HepG2 (cell line): Measurements from ENCODE around the gene SLIT3. TPM values are rescaled to one million over a fixed set of nuclear protein-coding genes. Genes with fewer than 3 reads are reported as not detected.

Experiments used
- ATAC-seq: fragments of 200-7000 bp; cut with Tn5 transposase; 3 replicates; pipeline ENCODE4 v1.9.1; 2020; ENCODE audit warnings: mild to moderate bottlenecking, moderate library complexity
- BruUV-seq: library from RNA; stranded (reverse); fragments of 400-500 nt; replicated peaks from 2 replicates; lab custom pipeline; 2021; lab: Mats Ljungman, UMichigan
- CTCF ChIA-PET: fragments of 300-600 bp; formaldehyde crosslinking; extraction: SDS; loops from one replicate; lab custom pipeline; 2021; ENCODE audit warnings: low total read pairs, inconsistent platforms, low intra/inter-chr PET ratio; lab: Yijun Ruan, JAX
- POLR2A ChIA-PET: fragments of 350-600 bp; sonication (Branson Sonifier 250); formaldehyde crosslinking; loops from one replicate; lab custom pipeline; 2020; ENCODE audit warnings: antibody characterized with exemption, inconsistent platforms; lab: Yijun Ruan, JAX
- DNase-seq: peaks from one replicate; pipeline ENCODE4 v3.0.0-alpha.2; 2015; ENCODE audit warnings: low spot score
- FAIRE-seq: peaks from 3 replicates; lab custom pipeline; 2011; peaks lifted over from hg19 to GRCh38; lab: Jason Lieb, UNC
- H2AFZ ChIP-seq: one replicate; pipeline ENCODE4 v1.6.1; 2011; ENCODE audit warnings: low read length, inconsistent platforms
- H3K27ac ChIP-seq: fragments of 300-600 bp; 3 replicates; pipeline ENCODE4 v1.8.0; 2011; ENCODE audit warnings: mixed run types, mild to moderate bottlenecking, mixed read lengths, low read length, inconsistent platforms; ENCODE audit not compliant: insufficient read depth; ENCODE audit errors: extremely low read length
- H3K27me3 ChIP-seq, 2 experiments: fragments of 200-600 bp in 1 of 2; 2 replicates in 1 of 2; 3 replicates in 1 of 2; pipeline versions ENCODE4 v1.6.0 to v1.8.0; 2011; ENCODE audit warnings: low read length in 2 of 2, mild to moderate bottlenecking in 2 of 2, moderate library complexity in 2 of 2, inconsistent platforms in 1 of 2; ENCODE audit not compliant: insufficient read depth in 2 of 2, control insufficient read depth in 1 of 2
- H3K36me3 ChIP-seq, 2 experiments: fragments of 200-600 bp in 1 of 2; replicated peaks in 1 of 2; 2 replicates in 1 of 2; 3 replicates in 1 of 2; pipeline versions ENCODE4 v1.5.1 to v1.8.0; 2011; ENCODE audit warnings: low read length in 2 of 2, inconsistent platforms in 1 of 2; ENCODE audit not compliant: insufficient read depth in 2 of 2, control insufficient read depth in 1 of 2
- H3K4me1 ChIP-seq: 2 replicates; pipeline ENCODE4 v1.5.1; 2012; ENCODE audit warnings: low read length, inconsistent platforms; ENCODE audit not compliant: insufficient read depth
- H3K4me2 ChIP-seq: 2 replicates; pipeline ENCODE4 v1.6.0; 2011; ENCODE audit warnings: low read depth, low read length, inconsistent platforms
- H3K4me3 ChIP-seq, 3 experiments: fragments of 200-600 bp in 1 of 3; sonication (generic), shearing (Covaris generic) in 1 of 3; replicated peaks in 1 of 3; 2 replicates each; pipeline ENCODE4 v1.5.1; 2011 to 2016; ENCODE audit warnings: low read length in 3 of 3, inconsistent platforms in 2 of 3, low read depth in 2 of 3, mild to moderate bottlenecking in 2 of 3, control low read depth in 1 of 3, mixed read lengths in 1 of 3; ENCODE audit not compliant: insufficient read depth in 1 of 3
- H3K79me2 ChIP-seq: one replicate; pipeline ENCODE4 v1.6.1; 2011; ENCODE audit warnings: low read length, inconsistent platforms; ENCODE audit not compliant: insufficient read depth
- H3K9ac ChIP-seq: 2 replicates; pipeline ENCODE4 v1.6.0; 2011; ENCODE audit warnings: mild to moderate bottlenecking, low read depth, low read length, inconsistent platforms; ENCODE audit not compliant: insufficient read depth
- H3K9me3 ChIP-seq: 2 replicates; pipeline ENCODE4 v1.5.1; 2012; ENCODE audit warnings: mild to moderate bottlenecking, low read length
- H4K20me1 ChIP-seq: 2 replicates; pipeline ENCODE4 v1.6.0; 2011; ENCODE audit warnings: inconsistent platforms, mild to moderate bottlenecking, low read length, moderate library complexity; ENCODE audit not compliant: insufficient read depth
- ATF7-NPFF ChIP-seq: sonication (generic); formaldehyde crosslinking; IDR thresholded peaks from 2 replicates; pipeline ENCODE4 v1.8.1; 2023; ENCODE audit warnings: mild to moderate bottlenecking, low read depth, missing genetic modification reagents, moderate library complexity
- FOXK1 ChIP-seq: sonication (generic); formaldehyde crosslinking; IDR thresholded peaks from 2 replicates; pipeline ENCODE4 v1.4.0; 2020; ENCODE audit warnings: low read depth, missing genetic modification reagents, borderline replicate concordance
- MLLT10 ChIP-seq: sonication (generic); formaldehyde crosslinking; IDR thresholded peaks from 2 replicates; pipeline ENCODE4 v1.4.0; 2020; ENCODE audit warnings: missing genetic modification reagents
- ZC3H13 ChIP-seq: sonication (generic); formaldehyde crosslinking; IDR thresholded peaks from 2 replicates; pipeline ENCODE4 v1.8.1; 2023; ENCODE audit warnings: mild to moderate bottlenecking, missing genetic modification reagents, moderate library complexity
- ZNF724P ChIP-seq: sonication (generic); formaldehyde crosslinking; IDR thresholded peaks from 2 replicates; pipeline ENCODE4 v1.8.0; 2022; ENCODE audit warnings: missing genetic modification reagents, borderline replicate concordance
- WGBS: methylation state at CpG from one replicate; pipeline ENCODE4 v1.1.6; 2017; ENCODE audit warnings: low lambda C conversion rate; 5-methylcytosine and 5-hydroxymethylcytosine counted together
- in situ Hi-C: cut with HindIII; loops from 2 replicates; pipeline ENCODE4 v1.10.0; 2017; ENCODE audit warnings: low pct_unique_long_range_greater_than_20kb; ENCODE audit not compliant: extremely low pct_ligation_motif_present
- intact Hi-C: fragments of 100-400 bp; cut with micrococcal nuclease; formaldehyde crosslinking; loops from one replicate; pipeline ENCODE4 v1.10.0; 2022; ENCODE audit not compliant: unreplicated experiment
- polyA plus RNA-seq, 8 experiments: library from polyadenylated mRNA; depleted of rRNA in 3 of 8; stranded (reverse) in 7 of 8; unstranded in 1 of 8; fragments of >200 nt; fragmentation: Illumina TruSeq in 4 of 8; extraction: Trizol in 4 of 8; gene quantifications; 2 replicates each; pipeline versions ENCODE4 v1.2.1 to v1.2.3, GENCODE V29; 2011 to 2016; ENCODE audit warnings: low read depth in 4 of 8, missing spikeins in 1 of 8, mixed read lengths in 1 of 8; ENCODE audit not compliant: insufficient read depth in 1 of 8
- total RNA-seq, 5 experiments: library from RNA; depleted of rRNA; stranded (reverse); fragments of >200 nt; fragmentation: Illumina TruSeq; extraction: Trizol; gene quantifications; 2 replicates each; pipeline ENCODE4 v1.2.3, GENCODE V29; 2016; ENCODE audit warnings: low read depth in 1 of 5
- TF ChIP-seq, protein P1 (sequence below): sonication (generic); formaldehyde crosslinking; IDR thresholded peaks from 2 replicates; pipeline ENCODE4 v1.4.0; 2020; ENCODE audit warnings: mild to moderate bottlenecking, low read depth, missing genetic modification reagents
- TF ChIP-seq, protein P2 (sequence below): sonication (generic); formaldehyde crosslinking; IDR thresholded peaks from 2 replicates; pipeline ENCODE4 v1.4.0; 2020; ENCODE audit warnings: missing genetic modification reagents

Gene SLIT3
- total and polyA plus RNA-seq, 2 of the 13 experiments (the other 11 are each of a cell fraction or from before 2014, with no cell fraction given), result not detected

DNA sequence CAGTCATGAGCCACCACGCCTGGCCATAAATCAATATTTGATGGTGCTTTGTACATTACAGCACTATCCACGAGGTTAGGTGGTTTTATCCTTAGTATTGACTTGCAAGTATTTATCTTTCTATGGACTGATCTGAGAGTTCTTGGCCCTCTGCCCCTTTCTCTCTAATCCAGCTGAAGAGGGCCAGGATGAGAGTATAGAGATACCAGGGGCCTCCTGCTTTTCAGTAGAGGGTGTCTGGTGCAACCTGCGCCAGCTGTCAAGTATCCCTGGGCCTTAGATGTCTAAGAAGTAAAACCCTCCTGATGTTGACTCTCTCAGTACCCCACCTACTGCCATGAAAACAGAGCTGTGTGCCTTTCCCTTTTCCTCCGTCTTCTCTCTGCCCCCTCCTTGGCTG lies 153.4 kb downstream of the SLIT3 start:
- intact Hi-C loops, result loop anchor here (5.0 kb wide), 1 partner anchor 440 kb away; no protein-coding TSS in a partner anchor
- Histone ChIP-seq H3K79me2 (no peaks in the 10 kb centered on the region), H3K27ac (no peak overlapping the region), H3K9me3 (no peaks in the 10 kb centered on the region), H3K4me2 (no peak overlapping the region), H3K4me1 (no peaks in the 10 kb centered on the region), H3K4me3 (no peak overlapping the region), H3K9ac (no peak overlapping the region), H3K27me3 (peaks cover 1 to 9% of the 10 kb centered on the region in 2 experiments; a peak in 2 of 5 replicates), H4K20me1 (no peaks in the 10 kb centered on the region), H3K36me3 (no peaks in the 10 kb centered on the region), H2AFZ (no peak overlapping the region)
- in situ Hi-C loops, result no loop called here
- CTCF ChIA-PET, result no interaction called here
- POLR2A ChIA-PET, result no interaction called here
- no peak for ATAC-seq
- no TSS peak for BruUV-seq
- FAIRE-seq, result no peak
- no peak for TF ChIP-seq FOXK1 (CRISPR knock-in tag)
- TF ChIP-seq, protein P1, sequence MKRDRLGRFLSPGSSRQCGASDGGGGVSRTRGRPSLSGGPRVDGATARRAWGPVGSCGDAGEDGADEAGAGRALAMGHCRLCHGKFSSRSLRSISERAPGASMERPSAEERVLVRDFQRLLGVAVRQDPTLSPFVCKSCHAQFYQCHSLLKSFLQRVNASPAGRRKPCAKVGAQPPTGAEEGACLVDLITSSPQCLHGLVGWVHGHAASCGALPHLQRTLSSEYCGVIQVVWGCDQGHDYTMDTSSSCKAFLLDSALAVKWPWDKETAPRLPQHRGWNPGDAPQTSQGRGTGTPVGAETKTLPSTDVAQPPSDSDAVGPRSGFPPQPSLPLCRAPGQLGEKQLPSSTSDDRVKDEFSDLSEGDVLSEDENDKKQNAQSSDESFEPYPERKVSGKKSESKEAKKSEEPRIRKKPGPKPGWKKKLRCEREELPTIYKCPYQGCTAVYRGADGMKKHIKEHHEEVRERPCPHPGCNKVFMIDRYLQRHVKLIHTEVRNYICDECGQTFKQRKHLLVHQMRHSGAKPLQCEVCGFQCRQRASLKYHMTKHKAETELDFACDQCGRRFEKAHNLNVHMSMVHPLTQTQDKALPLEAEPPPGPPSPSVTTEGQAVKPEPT (CRISPR knock-in tag), result no peak
- no peak for TF ChIP-seq ATF7-NPFF (CRISPR knock-in tag)
- no peak for TF ChIP-seq ZNF724P (CRISPR knock-in tag)
- TF ChIP-seq MLLT10 (CRISPR knock-in tag), result no peak
- TF ChIP-seq ZC3H13 (CRISPR knock-in tag), result no peak
- TF ChIP-seq, protein P2, sequence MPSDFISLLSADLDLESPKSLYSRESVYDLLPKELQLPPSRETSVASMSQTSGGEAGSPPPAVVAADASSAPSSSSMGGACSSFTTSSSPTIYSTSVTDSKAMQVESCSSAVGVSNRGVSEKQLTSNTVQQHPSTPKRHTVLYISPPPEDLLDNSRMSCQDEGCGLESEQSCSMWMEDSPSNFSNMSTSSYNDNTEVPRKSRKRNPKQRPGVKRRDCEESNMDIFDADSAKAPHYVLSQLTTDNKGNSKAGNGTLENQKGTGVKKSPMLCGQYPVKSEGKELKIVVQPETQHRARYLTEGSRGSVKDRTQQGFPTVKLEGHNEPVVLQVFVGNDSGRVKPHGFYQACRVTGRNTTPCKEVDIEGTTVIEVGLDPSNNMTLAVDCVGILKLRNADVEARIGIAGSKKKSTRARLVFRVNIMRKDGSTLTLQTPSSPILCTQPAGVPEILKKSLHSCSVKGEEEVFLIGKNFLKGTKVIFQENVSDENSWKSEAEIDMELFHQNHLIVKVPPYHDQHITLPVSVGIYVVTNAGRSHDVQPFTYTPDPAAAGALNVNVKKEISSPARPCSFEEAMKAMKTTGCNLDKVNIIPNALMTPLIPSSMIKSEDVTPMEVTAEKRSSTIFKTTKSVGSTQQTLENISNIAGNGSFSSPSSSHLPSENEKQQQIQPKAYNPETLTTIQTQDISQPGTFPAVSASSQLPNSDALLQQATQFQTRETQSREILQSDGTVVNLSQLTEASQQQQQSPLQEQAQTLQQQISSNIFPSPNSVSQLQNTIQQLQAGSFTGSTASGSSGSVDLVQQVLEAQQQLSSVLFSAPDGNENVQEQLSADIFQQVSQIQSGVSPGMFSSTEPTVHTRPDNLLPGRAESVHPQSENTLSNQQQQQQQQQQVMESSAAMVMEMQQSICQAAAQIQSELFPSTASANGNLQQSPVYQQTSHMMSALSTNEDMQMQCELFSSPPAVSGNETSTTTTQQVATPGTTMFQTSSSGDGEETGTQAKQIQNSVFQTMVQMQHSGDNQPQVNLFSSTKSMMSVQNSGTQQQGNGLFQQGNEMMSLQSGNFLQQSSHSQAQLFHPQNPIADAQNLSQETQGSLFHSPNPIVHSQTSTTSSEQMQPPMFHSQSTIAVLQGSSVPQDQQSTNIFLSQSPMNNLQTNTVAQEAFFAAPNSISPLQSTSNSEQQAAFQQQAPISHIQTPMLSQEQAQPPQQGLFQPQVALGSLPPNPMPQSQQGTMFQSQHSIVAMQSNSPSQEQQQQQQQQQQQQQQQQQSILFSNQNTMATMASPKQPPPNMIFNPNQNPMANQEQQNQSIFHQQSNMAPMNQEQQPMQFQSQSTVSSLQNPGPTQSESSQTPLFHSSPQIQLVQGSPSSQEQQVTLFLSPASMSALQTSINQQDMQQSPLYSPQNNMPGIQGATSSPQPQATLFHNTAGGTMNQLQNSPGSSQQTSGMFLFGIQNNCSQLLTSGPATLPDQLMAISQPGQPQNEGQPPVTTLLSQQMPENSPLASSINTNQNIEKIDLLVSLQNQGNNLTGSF (CRISPR knock-in tag), result no peak
- DNase-seq, result no peak
- WGBS, result 17% methylated on average over 4 of the region's 4 CpGs
